Brain microvascular endothelial cell (primary cell): ENCODE results near the gene VN1R5.

Experiments used
- DNase-seq: peaks from one replicate; pipeline ENCODE4 v3.0.0-alpha.2; 2020
- H3K27ac ChIP-seq: fragments of 250-450 bp; sonication (Bioruptor Pico); 2 replicates; pipeline ENCODE4 v1.5.1; 2020; ENCODE audit warnings: mild to moderate bottlenecking, moderate library complexity
- H3K27me3 ChIP-seq: fragments of 250-450 bp; sonication (Bioruptor Pico); replicated peaks from 2 replicates; pipeline ENCODE4 v1.5.1; 2020; ENCODE audit warnings: mild to moderate bottlenecking
- H3K36me3 ChIP-seq: fragments of 250-450 bp; sonication (Bioruptor Pico); replicated peaks from 2 replicates; pipeline ENCODE4 v1.5.1; 2020; ENCODE audit warnings: mild to moderate bottlenecking
- H3K4me3 ChIP-seq: 2 replicates; pipeline ENCODE4 v1.5.1; 2011; ENCODE audit warnings: low read depth, mild to moderate bottlenecking, control low read depth, low read length, moderate library complexity
- in situ Hi-C: cut with HindIII; loops from 2 replicates; pipeline ENCODE4 v1.10.0; 2017; ENCODE audit warnings: low sequenced_read_pairs, low pct_ligation_motif_present
- TF ChIP-seq, protein P1 (sequence below): IDR thresholded peaks from 2 replicates; pipeline ENCODE4 v1.5.1; 2011; ENCODE audit warnings: low read depth, mild to moderate bottlenecking, moderate library complexity, low read length, control low read depth, inconsistent platforms; ENCODE audit errors: missing control alignments

The VN1R5 gene

DNA sequence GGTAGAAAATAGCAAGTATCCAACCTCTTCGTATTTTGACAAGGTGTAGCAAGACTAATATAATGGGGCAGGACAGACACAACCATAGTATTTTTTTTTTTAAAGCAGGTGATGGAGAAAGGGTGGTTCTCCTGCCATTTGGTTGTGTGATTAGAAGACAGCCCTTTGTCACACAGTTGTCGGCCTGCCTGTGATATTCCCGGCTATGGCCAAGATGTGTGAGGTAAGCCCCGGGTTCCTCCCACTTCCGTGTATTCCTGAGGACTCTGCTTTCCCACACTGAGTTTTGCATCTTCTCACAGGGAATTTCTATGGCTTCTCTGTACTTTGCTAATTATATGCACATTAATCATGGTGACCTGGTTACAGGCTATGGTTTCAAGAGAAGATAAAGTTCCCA, 39.9 kb downstream of the VN1R5 start:
- TF ChIP-seq, protein P1, sequence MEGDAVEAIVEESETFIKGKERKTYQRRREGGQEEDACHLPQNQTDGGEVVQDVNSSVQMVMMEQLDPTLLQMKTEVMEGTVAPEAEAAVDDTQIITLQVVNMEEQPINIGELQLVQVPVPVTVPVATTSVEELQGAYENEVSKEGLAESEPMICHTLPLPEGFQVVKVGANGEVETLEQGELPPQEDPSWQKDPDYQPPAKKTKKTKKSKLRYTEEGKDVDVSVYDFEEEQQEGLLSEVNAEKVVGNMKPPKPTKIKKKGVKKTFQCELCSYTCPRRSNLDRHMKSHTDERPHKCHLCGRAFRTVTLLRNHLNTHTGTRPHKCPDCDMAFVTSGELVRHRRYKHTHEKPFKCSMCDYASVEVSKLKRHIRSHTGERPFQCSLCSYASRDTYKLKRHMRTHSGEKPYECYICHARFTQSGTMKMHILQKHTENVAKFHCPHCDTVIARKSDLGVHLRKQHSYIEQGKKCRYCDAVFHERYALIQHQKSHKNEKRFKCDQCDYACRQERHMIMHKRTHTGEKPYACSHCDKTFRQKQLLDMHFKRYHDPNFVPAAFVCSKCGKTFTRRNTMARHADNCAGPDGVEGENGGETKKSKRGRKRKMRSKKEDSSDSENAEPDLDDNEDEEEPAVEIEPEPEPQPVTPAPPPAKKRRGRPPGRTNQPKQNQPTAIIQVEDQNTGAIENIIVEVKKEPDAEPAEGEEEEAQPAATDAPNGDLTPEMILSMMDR, result no peak
- in situ Hi-C loops, result no loop called here

DNA sequence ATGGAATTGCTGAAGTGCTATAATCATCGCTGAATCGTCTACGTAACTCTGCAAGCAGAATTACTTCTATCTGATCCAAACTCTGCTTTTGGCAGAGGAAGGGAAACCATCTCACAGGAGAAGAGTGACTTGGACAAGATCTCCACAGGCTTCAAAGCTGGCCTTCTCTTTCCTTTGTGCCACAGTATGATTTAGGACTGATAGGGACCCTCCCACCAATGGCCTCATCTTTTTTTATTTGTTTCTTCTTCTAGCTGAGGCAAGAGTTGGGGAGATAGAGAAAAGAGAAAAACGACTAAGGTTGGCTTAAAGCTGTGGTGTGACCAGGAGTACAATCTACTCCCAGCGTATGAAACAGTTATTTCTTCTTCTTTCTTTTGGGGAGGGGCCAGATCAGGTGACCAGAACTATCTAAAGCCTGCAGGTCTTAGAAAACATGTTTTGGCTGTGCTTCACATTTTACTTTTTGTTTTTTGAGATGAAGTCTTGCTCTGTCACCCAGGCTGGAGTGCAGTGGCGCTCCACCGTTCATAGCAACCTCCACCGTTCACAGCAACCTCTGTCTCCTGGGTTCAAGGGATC, 40.8 kb downstream of the VN1R5 start:
- TF ChIP-seq, protein P1, result no peak
- H3K27ac ChIP-seq, result no peak overlapping the region
- no peaks in the 10 kb centered on the region for H3K27me3 ChIP-seq
- DNase-seq, result no peak
- H3K36me3 ChIP-seq, result peaks cover 19% of the 10 kb centered on the region
- no peak overlapping the region for H3K4me3 ChIP-seq
- in situ Hi-C loops, result no loop called here

More for the DNA sequence above, 39.9 kb downstream of the VN1R5 start:
- Histone ChIP-seq H3K27me3 (no peaks in the 10 kb centered on the region), H3K27ac (no peak overlapping the region), H3K4me3 (no peak overlapping the region), H3K36me3 (peaks cover 11% of the 10 kb centered on the region)
- no peak for DNase-seq

DNA sequence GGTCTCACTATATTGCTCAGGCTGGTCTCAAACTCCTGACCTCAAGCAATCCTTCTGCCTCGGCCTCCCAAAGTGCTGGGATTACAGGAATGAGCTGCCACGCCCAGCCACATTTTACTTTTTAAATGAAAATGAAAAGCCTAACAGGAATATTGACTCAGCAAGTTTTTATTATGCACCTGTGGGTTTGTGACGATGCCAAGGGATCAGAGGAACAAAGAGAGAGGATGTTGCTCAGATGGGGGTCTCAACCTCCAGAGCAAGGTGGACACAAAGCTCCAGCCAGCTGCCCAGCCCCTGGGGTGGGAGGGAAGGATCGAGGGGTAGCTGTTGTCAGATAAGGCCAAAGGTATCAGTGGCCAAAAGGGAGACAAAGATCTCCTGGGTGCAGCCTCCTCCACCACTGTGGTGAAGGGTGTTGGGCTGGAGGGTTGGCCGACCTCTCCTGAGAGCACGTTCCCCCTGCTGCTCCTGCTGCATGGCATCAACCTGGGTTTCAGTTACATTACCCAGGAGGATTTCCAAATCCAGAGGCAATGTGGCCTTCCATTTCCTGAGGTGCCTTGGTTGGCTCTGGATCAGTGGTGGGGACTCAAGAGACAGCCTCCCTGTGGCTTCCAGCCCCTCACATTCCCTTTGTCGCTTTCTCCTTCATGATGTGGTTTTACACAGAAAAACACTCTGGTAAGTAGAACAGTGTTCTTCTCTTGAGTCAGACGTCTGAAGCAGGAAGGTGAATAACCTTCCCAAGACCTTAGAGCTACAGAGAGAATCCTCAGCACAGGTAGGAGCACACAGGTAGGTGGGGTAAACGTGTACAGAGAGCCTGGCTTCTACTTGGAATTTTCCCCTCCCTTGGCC, 41.6 kb downstream of the VN1R5 start:
- H3K27ac ChIP-seq, result no peak overlapping the region
- DNase-seq, result no peak
- H3K36me3 ChIP-seq, result peaks cover 20% of the 10 kb centered on the region
- no peaks in the 10 kb centered on the region for H3K27me3 ChIP-seq
- no peak overlapping the region for H3K4me3 ChIP-seq
- TF ChIP-seq, protein P1, result no peak
- in situ Hi-C loops, result no loop called here

DNA sequence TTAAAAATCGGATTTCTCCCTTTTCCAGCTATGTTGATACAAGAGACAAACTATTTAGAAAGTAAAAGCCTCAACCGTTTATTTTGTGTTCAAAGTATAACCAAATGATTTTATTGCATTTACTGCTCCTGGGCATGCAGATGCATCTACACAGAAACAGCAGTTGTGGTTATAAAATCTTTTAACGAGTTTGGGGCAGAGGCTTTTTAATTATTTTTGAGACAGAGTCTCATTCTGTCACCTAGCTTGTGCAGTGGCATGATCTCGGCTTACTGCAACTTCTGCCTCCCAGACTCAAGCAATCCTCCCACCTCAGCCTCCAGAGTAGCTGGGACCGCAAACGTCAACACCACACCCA, 42.2 kb downstream of the VN1R5 start:
- Histone ChIP-seq H3K36me3 (peaks cover 26% of the 10 kb centered on the region), H3K27ac (no peak overlapping the region), H3K27me3 (no peaks in the 10 kb centered on the region), H3K4me3 (no peak overlapping the region)
- TF ChIP-seq, protein P1, result no peak
- DNase-seq, result no peak
- in situ Hi-C loops, result no loop called here

DNA sequence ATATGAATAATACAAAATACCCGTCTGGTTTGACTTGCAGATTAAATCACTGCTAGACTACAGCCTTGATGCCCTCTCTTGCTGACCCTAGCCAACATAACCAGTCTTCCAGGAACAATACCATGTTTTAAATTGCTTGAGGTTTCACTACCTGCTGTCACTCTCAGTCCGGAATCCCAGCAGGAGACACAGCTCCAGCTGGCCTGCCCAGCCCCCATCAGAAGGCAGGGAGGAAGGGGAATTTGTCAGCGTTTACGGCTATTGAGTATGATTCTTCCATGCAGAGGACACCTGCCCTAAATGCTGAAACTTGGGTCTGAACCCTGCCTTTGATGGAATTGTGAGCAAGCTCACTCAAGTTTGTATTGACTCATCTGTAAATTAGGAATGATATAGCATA, 42.8 kb downstream of the VN1R5 start:
- TF ChIP-seq, protein P1, result no peak
- no peaks in the 10 kb centered on the region for H3K27me3 ChIP-seq
- DNase-seq, result no peak
- no peak overlapping the region for H3K4me3 ChIP-seq
- no peak overlapping the region for H3K27ac ChIP-seq
- peaks cover 32% of the 10 kb centered on the region for H3K36me3 ChIP-seq
- in situ Hi-C loops, result no loop called here
